Measurements from ENCODE around the gene SAMD9. TPM values are rescaled to one million over a fixed set of nuclear protein-coding genes. Genes with fewer than 3 reads are reported as not detected.

SAMD9 gene
- total RNA-seq, 1 experiment from 2014 or later: 4.8 TPM

Other genes with a start within 250 kb of the SAMD9 start
- 3.8 and 4.7 TPM in 2 replicates for gene SAMD9L, start 30.4 kb upstream of the SAMD9 start, total RNA-seq (2014; rRNA removed; shearing (Covaris generic))
- not detected in 2 replicates for gene HEPACAM2, start 108.5 kb upstream of the SAMD9 start, total RNA-seq (2014; rRNA removed; shearing (Covaris generic))
- gene VPS50, start 114.4 kb upstream of the SAMD9 start, total RNA-seq (2014; rRNA removed; shearing (Covaris generic)): 16.7 and 17.2 TPM in 2 replicates